ENCODE results near the gene CPN2. TPM values are rescaled to one million over a fixed set of nuclear protein-coding genes. Genes with fewer than 3 reads are reported as not detected.

CPN2 gene
- total and polyA plus RNA-seq, 7 donors = 0.03 to 0.13 TPM; not detected in 5

- Histone ChIP-seq H3K9me3 (no peaks in the 10 kb centered on the region), H3K27ac (no peak overlapping the region), H3K4me1 (peaks cover 25% of the 10 kb centered on the region), H3K36me3 (ENCODE audit: insufficient read depth in 1 of 2, low read depth in 1 of 2) (no peaks in the 10 kb centered on the region), H3K4me3 (no peak overlapping the region), H3K27me3 (ENCODE audit: insufficient read depth in 3 of 3, low read length in 2 of 3) (no peaks in the 10 kb centered on the region)
- no peak for TF ChIP-seq CTCF (IDR thresholded peaks at IDR 0.05)
- intact Hi-C loops (cut with DNase I) = no loop called here
- WGBS, 3 donors = 88 to 98% (median 92%) methylated on average over 5 of the region's 5 CpGs
- ATAC-seq = no peak
- no peak for DNase-seq
These were observed 23.7 kb downstream of the CPN2 start for GRCh38 chr3:194327218-194328052.

- no peaks in the 10 kb centered on the region for H3K27me3 ChIP-seq (ENCODE audit: insufficient read depth in 3 of 3, low read length in 2 of 3)
- no peak for TF ChIP-seq CTCF (IDR thresholded peaks at IDR 0.05)
These were observed 24.2 kb downstream of the CPN2 start for GRCh38 chr3:194326968-194327217.

GRCh38 chr3:194326192-194326967, 24.7 kb downstream of the CPN2 start:
- 60 to 67% (median 60%) methylated on average over 15 of the region's 15 CpGs for WGBS, 3 donors
- no peaks in the 10 kb centered on the region for H3K9me3 ChIP-seq
- no peak for TF ChIP-seq CTCF (IDR thresholded peaks at IDR 0.05)
- H3K27me3 ChIP-seq (ENCODE audit: insufficient read depth in 3 of 3, low read length in 2 of 3) = no peaks in the 10 kb centered on the region
- no peaks in the 10 kb centered on the region for H3K36me3 ChIP-seq (ENCODE audit: insufficient read depth in 1 of 2, low read depth in 1 of 2)
- H3K4me1 ChIP-seq = peaks cover 29% of the 10 kb centered on the region
- ATAC-seq (no peak), DNase-seq (no peak)
- H3K4me3 ChIP-seq = no peak overlapping the region
- H3K27ac ChIP-seq = no peak overlapping the region
- intact Hi-C loops (cut with DNase I) = no loop called here

More at GRCh38 chr3:194326968-194327217, 24.2 kb downstream of the CPN2 start:
- H3K4me1 ChIP-seq = peaks cover 29% of the 10 kb centered on the region
- intact Hi-C loops (cut with DNase I) = no loop called here
- DNase-seq (no peak), ATAC-seq (no peak)
- 90 to 93% (median 92%) methylated on average over 2 of the region's 2 CpGs for WGBS, 3 donors
- no peak overlapping the region for H3K4me3 ChIP-seq
- no peak overlapping the region for H3K27ac ChIP-seq
- no peaks in the 10 kb centered on the region for H3K9me3 ChIP-seq
- no peaks in the 10 kb centered on the region for H3K36me3 ChIP-seq (ENCODE audit: insufficient read depth in 1 of 2, low read depth in 1 of 2)

- Histone ChIP-seq H3K27ac (no peak overlapping the region), H3K36me3 (ENCODE audit: insufficient read depth in 1 of 2, low read depth in 1 of 2) (no peaks in the 10 kb centered on the region), H3K4me3 (no peak overlapping the region), H3K9me3 (no peaks in the 10 kb centered on the region), H3K27me3 (ENCODE audit: insufficient read depth in 3 of 3, low read length in 2 of 3) (no peaks in the 10 kb centered on the region), H3K4me1 (peaks cover 24% of the 10 kb centered on the region)
- ATAC-seq = no peak
- DNase-seq = no peak
- TF ChIP-seq CTCF (IDR thresholded peaks at IDR 0.05) = no peak
- 81 to 86% (median 84%) methylated on average over 15 of the region's 15 CpGs for WGBS, 3 donors
- intact Hi-C loops (cut with DNase I) = no loop called here
These were observed 25.5 kb downstream of the CPN2 start for GRCh38 chr3:194325424-194326153.

Data from psoas muscle (tissue), 8 donors.